GM12874 (cell line): ENCODE results near the gene LITAFD.

ENCODE experiments used
- TF ChIP-seq, protein P1 (sequence below): IDR thresholded peaks from 2 replicates; pipeline ENCODE4 v1.5.1; 2011; ENCODE audit warnings: low read depth, mild to moderate bottlenecking, control low read depth, low read length, moderate library complexity; ENCODE audit not compliant: insufficient read depth

The LITAFD gene

DNA sequence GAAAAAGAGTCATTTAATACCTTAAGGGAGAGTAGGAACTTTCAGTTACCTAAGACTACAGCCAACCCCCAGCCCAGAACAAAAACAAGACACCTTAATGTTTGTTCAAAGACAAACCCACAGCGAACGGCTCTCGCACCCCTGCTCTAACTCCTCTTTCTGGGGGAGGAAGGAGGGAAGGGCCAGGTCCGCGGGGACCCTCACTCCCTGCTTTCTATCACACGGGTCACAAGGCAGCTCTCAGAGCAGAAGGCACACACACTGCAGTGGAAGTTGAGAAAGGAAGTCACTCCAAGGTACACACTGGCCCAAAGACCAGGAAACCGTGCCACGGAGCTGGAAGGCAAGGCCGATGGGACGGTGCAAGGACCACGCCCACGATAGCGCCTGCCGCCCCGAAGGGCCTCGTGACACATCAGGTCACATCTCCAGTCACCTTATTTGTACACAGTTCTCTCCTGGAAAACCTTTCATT lies 10.0 kb downstream of the LITAFD start:
- TF ChIP-seq, protein P1, sequence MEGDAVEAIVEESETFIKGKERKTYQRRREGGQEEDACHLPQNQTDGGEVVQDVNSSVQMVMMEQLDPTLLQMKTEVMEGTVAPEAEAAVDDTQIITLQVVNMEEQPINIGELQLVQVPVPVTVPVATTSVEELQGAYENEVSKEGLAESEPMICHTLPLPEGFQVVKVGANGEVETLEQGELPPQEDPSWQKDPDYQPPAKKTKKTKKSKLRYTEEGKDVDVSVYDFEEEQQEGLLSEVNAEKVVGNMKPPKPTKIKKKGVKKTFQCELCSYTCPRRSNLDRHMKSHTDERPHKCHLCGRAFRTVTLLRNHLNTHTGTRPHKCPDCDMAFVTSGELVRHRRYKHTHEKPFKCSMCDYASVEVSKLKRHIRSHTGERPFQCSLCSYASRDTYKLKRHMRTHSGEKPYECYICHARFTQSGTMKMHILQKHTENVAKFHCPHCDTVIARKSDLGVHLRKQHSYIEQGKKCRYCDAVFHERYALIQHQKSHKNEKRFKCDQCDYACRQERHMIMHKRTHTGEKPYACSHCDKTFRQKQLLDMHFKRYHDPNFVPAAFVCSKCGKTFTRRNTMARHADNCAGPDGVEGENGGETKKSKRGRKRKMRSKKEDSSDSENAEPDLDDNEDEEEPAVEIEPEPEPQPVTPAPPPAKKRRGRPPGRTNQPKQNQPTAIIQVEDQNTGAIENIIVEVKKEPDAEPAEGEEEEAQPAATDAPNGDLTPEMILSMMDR = no peak

GRCh38 chr16:8893426-8893825 lies 11.3 kb downstream of the LITAFD start:
- TF ChIP-seq, protein P1 = no peak

- TF ChIP-seq, protein P1 = no peak
These were observed 12.0 kb downstream of the LITAFD start for GRCh38 chr16:8893976-8894690.

- TF ChIP-seq, protein P1 = no peak
These were observed 12.7 kb downstream of the LITAFD start for GRCh38 chr16:8894736-8895334.

DNA sequence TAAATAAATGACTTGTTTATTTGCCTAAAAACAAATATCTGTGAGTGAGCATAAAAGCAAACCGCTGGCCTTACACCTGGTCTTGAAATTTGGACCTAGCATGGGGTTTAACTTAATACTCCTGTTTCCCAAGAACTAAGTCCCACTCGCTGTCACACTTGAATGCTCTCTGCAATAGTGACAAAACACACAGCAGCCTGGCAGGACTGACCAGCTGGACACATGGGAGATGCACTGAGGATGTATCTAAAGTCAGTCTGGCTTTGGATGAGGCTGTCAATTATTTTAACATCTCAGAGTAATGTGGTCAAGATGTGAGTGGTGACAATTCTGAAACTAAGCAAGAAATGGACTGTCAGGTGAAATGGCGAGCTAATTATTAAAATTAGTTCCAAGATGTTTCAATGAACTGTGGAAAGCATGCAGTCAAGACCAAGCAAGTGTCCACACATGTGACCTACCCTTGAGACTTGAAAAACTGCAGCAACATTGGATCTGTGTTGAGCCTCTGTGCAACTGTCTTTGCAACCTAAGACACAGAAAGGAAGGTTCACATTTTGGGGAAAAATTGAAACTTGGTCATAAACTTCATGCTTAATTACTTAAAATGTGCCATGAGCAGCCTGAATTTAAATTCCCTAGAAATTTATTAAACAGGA lies 16.6 kb downstream of the LITAFD start:
- TF ChIP-seq, protein P1 = no peak

DNA sequence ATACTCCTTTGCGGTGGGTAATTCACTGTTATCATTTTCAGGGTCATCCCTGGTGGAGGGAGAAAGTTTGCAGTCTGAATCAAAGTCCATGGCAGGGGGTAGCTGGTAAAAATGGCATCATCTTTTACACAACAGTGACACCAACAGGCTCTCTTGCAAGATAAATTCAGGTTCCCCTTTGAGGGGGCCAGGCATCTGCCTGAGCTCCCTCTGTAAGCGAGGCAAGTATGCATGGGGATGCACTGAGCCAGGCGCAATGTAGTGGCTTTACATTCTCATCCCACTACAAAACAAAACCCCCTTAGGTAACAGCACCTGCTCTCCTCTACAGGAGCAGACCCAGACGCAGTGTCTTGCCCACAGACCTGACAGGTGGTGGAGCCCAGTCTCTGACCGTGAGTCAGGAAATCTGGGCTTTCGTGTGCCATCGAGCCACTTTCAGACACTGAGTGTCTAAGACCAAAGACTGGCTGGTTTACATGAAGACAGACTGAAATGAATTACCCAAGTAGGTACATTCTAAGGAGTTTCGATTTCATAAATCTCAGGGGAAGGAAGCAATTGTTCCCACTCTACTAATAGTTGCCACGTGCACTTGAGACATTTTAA lies 17.7 kb downstream of the LITAFD start:
- TF ChIP-seq, protein P1 = no peak

- TF ChIP-seq, protein P1 = no peak
These were observed 18.2 kb downstream of the LITAFD start for GRCh38 chr16:8900343-8900742.
